ENCODE measurements around the gene SHB. TPM values are rescaled to one million over a fixed set of nuclear protein-coding genes. Genes with fewer than 3 reads are reported as not detected.

The SHB gene
- total RNA-seq, 2 experiments from 2014 or later, result 2.4 to 2.6 TPM

DNA sequence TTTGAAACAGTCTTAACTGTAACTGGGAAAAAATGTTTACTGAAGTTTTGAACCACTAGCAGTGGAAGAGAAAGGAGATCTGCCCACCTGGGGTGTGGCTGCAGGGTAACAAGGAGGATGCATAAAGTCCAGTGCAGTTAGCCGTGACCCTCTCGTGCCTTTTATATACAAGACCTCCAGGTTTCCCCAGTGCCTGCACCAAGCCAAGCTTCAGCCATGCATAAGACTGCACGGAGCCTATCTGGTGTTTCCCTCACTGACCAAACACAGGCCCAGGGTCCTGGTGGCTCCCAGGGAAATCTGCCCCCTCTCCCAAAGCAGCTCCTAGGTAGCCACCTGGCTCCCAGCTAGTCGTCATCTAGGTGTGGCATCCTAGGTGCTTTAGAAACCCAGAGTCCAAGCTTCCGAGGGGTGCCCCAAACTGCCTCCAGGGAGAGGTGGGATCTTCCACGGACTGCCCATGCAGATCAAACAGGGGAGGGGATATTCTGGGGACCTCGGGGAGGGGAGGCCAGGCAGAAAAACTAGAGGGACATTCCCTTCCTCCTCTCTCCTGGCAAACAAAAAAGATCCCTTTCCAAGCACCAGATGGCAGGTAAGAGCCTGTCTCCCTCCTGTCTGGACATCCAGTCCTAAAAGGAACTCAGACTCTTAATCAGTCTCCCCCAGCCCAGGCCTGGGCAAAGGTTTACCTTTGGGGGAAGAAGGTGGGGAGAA is 2.7 kb downstream of the SHB start:
- POLR2A ChIA-PET, result no interaction called here
- CTCF ChIA-PET, result interaction anchor here (1.5 kb wide), 1 partner anchor 72 kb away, joined by 5 read pairs; no protein-coding TSS in a partner anchor

DNA sequence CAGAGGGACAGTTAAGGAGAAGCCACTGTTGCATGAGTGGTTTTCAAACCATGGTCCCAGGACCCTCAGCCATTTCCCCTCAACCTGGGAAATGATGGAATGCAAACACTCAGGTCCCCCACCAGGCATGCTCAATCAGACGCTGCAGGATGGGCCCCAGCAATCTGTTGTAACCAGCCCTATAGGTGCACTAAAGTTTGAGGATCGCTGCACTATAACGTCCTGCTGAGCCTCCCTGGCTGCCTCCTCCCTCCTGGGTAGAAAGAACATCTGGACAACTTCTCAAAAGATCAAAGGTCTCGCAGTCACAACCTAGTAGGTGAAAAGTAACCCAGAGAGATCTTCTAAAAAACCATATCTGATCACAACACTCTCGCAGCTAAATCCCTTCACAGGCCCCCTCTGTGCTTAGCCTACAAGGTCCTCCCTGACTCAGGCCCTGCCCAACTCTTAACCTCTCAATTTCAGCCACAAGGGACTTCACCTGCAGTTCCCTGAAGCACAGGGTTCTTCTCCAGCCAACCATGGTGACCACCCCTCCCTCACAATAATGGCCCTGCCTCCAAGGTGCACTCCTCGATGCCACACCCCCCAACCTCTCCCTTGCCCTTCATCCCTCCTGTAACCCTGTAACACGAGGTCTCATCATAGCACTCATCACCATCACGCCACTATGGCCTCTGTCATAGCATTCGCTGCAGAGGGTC is 3.5 kb downstream of the SHB start:
- POLR2A ChIA-PET, result no interaction called here
- CTCF ChIA-PET, result interaction anchor here (1.5 kb wide), 1 partner anchor 71 kb away, joined by 5 read pairs; no protein-coding TSS in a partner anchor

- POLR2A ChIA-PET, result no interaction called here
- CTCF ChIA-PET, result no interaction called here
These were observed 4.1 kb downstream of the SHB start for GRCh38 chr9:38064842-38065368.

DNA sequence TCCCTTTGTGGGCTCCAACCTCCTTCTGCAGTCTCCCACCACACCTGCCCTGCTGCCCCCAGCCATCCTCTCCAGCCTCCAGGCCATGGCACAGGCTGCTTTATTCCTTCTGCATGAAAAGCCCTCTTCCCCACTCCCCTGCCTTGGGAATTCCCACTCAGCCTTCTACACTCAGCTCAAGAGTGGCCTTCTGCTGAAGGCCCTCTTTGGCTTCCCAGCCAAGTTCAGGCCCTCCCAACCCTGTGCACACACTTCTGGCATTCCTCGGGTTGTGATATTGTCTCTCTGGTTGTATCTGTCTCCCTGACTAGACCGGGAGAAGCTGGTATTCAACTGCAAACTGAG is 5.7 kb downstream of the SHB start:
- CTCF ChIA-PET, result no interaction called here
- POLR2A ChIA-PET, result no interaction called here

- ChIA-PET POLR2A (no interaction called here), CTCF (no interaction called here)
These were observed 6.3 kb downstream of the SHB start for GRCh38 chr9:38062498-38063362.

DNA sequence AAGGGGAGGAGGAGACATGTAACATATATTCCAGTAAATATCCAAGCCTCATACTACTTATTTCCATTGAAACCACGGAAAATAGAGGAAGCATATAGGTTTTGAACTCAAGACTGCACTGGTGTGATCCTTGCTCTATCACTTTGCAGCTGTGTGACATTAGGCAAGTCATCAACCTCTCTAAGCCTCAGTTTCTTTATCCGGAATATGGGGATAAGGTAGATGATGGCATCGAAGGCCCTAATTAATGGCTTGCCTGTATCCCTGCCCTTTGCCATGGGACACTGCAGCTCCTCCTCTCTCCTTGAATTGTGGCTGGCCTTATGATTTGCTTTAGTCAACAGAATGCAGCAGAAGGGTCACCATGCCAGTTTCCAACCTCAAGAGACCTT is 6.9 kb downstream of the SHB start:
- CTCF ChIA-PET, result no interaction called here
- POLR2A ChIA-PET, result no interaction called here

DNA sequence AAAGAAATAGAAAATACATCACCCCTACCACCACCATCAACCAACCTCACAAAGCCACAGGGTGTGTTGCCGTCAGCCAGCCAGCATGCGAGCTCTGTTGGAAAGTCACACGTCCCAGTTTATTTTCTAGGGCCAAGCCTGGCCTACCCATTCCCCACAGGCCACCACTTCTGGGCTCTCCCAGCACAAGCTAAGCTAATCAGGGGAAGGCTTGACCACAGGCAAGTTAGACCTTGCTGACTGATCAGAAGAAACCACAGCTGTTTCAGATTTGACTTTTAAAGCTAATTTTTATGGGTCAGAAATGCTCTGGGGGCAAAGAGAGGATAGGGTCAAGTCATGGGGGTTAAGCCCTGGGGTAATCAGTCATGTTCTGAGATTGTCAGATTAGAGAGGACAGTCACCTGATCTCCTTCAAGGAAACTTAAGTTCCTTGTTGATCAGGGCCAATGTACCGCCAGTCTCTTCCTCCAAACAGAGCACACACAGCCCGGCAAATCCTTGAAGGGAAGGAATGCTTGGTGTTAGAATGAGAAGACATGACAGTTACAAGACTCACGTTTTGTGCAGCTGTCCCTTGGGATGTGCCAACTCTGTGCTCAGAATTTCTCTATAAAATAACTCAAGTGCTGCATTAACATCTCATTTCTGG is 7.6 kb downstream of the SHB start:
- POLR2A ChIA-PET, result no interaction called here
- CTCF ChIA-PET, result interaction anchor here (0.6 kb wide), 2 partner anchors 155 to 331 kb away, joined by 3 read pairs; partner anchors contain the start of gene ALDH1B1

- POLR2A ChIA-PET, result no interaction called here
- CTCF ChIA-PET, result interaction anchor here (0.9 kb wide), 2 partner anchors 27 to 267 kb away, joined by 3 read pairs; no protein-coding TSS in a partner anchor
These were observed 8.3 kb downstream of the SHB start for GRCh38 chr9:38060681-38061080.

GRCh38 chr9:38059233-38059936 is 9.6 kb downstream of the SHB start:
- ChIA-PET POLR2A (no interaction called here), CTCF (no interaction called here)

DNA sequence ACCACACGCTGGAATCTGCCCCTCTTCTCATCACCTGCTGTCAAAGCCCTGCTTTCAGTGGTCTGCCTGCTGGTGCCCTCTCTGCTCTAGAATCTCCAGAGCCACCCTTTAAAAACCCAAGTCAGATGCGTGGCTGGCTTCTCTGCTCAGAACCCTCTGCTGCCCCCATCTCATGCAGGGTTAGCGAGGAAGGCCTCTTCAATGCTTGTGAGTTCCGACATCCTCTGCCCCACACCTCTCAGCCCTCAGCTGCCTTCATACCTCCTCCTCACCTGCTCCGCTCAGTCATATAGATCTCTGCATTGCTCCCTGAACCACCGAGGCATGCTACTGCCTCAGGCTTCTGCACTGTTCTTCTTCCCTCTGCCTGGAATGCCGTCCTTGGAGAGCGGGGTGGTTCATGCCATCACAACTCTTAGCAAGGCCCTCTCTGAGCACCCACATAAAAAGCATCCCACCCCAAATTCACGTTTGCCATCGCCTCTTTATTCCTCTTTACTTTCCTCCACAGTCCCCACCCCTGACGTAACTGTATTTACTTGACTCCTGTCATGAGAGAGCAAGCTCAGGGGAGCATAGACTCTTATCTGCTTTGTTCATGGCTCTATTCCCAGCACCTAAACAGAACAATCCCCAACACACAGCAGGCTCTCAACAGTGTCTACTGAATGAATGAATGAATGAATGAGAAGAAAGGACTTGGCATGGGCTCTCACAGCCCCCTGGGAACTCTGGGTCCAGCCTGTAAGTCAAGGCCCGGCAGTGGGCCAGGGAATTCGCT is 10.4 kb downstream of the SHB start:
- ChIA-PET POLR2A (no interaction called here), CTCF (no interaction called here)

- POLR2A ChIA-PET, result no interaction called here
- CTCF ChIA-PET, result no interaction called here
These were observed 11.4 kb downstream of the SHB start for GRCh38 chr9:38057416-38058195.

DNA sequence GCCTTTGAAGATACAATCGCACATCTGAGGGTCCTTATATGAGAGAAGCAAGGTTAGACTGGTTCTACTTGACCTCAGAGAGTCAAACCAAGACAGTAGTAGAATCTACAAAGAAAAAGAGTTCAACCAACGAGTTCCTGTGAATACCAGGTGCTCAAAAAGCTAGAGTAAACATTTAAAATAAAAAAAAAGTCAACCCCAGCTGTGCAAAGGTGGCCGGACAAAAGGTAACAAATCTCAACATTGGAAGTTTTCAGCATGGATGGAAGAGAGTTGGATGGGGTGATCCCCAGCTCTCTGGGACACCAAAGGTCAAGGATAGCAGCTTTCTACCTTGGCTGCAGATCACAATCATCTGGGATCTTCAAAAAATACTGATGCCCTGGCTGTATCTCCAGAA is 14.4 kb downstream of the SHB start:
- ChIA-PET CTCF (no interaction called here), POLR2A (no interaction called here)

DNA sequence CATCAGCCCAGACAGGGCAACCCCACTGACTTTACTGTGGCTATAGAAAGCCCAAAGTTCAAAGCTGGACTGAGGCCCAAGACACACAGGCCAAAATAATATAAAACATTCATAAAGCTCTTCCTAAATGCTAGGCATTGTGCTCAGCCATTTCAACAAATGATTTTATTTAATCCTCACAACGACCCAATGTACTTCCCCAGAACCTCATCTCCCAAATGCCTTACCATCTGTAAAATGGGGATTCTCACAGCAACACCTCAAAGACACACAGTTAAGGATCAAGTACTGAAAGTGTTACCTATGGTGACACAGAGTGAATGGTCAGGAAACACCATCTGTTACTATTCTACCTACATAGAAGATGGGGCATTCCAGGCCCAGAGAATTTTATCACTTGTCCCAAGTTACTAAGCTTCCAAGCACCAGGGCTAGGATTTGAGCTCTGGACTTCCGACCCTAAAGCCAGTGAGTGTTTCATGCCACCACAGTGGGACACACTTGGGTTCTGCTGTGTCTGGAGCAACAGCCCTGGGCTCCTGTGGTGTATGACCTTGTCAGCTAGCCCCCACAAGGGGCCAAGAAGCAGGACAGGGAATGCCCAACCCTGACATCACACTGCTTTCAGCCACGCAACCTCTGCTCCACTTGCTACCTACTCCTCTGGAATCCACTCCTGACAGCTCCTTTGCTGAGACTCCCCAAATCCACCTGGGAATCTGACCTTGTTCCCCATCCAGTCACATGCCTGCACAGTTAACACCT is 15.1 kb downstream of the SHB start:
- ChIA-PET POLR2A (no interaction called here), CTCF (no interaction called here)

DNA sequence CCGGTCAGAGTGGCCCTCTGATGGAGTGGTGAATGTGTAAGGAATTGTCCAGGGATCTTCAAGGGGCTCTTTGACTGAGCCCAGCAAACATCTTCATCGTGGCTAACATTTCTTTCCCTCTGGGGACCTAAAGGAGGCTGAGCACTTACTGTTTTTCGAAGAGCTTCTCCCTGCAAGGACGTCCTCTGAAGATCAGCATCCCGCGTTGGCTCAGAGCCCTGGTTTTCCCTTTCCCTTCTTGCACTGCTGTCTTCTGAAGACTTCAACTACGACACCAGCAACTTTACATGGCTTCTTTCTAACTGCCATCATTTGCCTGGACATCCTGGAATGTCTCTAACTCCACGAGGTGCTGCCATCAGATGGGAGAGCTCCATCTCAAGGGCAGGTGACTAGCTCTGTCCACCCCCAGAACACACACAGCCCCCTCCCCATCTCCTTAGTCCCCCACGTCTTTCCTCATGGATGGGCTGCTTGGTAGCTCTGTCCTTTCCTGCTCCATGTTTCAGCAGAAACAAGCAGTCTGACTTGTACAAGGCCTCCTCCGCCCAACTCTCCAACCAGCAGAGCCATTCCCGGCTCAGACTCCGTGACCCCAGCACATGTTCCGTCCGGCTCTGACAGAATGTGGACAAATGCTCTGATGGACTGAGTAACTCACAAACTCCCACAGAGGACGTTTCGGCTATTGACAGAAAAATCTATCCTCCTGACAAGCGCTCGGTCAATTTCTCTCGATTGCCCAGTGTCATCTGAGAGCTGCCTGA is 17.1 kb downstream of the SHB start:
- ChIA-PET POLR2A (no interaction called here), CTCF (no interaction called here)

- CTCF ChIA-PET, result no interaction called here
- POLR2A ChIA-PET, result no interaction called here
These were observed 20.6 kb downstream of the SHB start for GRCh38 chr9:38048316-38048969.
